AG09319 (cell line): ENCODE results near the gene PDE4A.

Experiments
- DNase-seq: peaks from one replicate; pipeline ENCODE4 v3.0.0-alpha.2; 2010; ENCODE audit warnings: low read depth; ENCODE audit errors: extremely low read depth
- TF ChIP-seq, protein P1 (sequence below): IDR thresholded peaks from 2 replicates; pipeline ENCODE4 v1.5.1; 2011; ENCODE audit warnings: low read depth, mild to moderate bottlenecking, inconsistent platforms, low read length, moderate library complexity

Gene PDE4A

DNA sequence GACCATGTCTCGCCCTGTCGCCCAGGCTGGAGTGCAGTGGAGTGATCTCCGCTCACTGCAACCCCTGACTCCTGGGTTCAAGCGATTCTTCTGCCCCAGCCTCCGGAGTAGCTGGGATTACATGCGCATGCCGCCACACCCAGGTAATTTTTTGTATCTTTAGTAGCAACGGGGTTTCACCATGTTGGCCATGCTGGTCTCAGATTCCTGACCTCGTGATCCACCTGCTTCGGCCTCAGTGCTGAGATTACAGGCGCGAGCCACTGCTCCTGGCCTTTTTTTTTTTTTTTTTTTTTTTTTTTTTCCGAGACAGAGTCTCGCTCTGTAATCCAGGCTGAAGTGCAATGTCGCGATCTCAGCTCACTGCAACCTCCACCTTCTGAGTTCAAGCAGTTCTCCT, 87.7 kb downstream of the PDE4A start:
- no peak for DNase-seq
- TF ChIP-seq, protein P1, sequence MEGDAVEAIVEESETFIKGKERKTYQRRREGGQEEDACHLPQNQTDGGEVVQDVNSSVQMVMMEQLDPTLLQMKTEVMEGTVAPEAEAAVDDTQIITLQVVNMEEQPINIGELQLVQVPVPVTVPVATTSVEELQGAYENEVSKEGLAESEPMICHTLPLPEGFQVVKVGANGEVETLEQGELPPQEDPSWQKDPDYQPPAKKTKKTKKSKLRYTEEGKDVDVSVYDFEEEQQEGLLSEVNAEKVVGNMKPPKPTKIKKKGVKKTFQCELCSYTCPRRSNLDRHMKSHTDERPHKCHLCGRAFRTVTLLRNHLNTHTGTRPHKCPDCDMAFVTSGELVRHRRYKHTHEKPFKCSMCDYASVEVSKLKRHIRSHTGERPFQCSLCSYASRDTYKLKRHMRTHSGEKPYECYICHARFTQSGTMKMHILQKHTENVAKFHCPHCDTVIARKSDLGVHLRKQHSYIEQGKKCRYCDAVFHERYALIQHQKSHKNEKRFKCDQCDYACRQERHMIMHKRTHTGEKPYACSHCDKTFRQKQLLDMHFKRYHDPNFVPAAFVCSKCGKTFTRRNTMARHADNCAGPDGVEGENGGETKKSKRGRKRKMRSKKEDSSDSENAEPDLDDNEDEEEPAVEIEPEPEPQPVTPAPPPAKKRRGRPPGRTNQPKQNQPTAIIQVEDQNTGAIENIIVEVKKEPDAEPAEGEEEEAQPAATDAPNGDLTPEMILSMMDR = no peak

DNA sequence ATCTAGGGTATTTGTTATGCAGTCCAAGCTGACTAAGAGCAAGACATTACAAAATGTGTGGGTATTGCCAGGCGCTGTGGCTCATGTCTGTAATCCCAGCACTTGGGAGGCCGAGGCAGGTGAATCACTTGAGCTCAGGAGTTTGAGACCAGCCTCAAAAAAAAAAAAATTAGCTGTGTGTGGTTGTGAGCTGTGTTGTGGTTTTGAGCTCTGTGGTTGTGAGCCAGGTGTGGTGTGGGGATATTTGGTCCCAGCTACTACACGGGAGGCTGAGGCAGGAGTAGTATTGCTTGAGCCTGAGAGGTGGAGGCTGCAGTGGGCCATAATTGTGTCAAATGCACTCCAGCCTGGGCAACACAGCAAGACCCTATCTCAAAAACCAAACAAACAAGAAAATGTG, 88.4 kb downstream of the PDE4A start:
- no peak for DNase-seq
- TF ChIP-seq, protein P1 = no peak

DNA sequence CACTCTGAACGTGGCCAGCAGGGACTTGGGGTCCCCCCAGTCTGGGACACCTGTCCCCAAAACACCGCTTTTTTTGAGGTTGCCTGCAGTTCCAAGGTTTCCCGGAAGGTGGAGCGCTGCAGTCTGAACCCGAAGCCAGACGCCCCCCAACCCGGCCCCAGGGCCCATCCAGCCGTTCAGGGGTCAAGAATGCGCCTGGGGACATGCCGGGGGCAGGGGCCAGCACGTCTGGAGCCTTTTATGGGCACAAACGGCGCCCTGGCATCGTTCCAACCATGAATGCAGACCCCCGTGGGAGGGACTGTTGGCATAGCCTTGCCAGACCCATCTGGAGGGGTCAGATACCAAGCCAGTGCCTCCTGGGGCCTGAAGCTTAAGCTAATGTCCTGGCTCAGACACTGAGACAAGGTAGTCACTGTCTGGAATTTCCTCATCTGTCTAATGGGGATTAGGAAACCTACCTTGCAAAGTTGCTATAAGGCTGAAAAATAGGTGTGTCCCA, 90.0 kb downstream of the PDE4A start:
- TF ChIP-seq, protein P1 = peak; percentile 76
- DNase-seq = no peak

DNA sequence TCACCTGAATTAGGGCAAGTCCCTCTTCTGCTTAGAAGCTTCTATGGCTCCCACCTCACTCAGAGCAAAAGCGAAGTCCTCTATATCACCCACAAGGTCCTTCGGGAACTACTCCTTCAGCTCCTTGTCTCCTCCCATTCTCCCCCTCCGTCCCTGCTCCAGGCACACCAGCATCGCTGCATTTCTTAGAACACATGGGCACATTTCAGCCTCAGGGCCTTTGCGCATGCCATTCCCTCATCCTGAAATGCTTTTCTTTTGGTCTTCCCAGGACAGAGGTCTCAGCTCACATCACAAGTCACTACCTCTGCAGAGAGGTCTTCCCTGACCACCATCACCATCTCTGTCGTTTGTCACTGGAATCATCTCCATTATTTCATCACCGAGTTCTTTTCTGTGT, 92.9 kb downstream of the PDE4A start:
- DNase-seq = no peak
- TF ChIP-seq, protein P1 = no peak

DNA sequence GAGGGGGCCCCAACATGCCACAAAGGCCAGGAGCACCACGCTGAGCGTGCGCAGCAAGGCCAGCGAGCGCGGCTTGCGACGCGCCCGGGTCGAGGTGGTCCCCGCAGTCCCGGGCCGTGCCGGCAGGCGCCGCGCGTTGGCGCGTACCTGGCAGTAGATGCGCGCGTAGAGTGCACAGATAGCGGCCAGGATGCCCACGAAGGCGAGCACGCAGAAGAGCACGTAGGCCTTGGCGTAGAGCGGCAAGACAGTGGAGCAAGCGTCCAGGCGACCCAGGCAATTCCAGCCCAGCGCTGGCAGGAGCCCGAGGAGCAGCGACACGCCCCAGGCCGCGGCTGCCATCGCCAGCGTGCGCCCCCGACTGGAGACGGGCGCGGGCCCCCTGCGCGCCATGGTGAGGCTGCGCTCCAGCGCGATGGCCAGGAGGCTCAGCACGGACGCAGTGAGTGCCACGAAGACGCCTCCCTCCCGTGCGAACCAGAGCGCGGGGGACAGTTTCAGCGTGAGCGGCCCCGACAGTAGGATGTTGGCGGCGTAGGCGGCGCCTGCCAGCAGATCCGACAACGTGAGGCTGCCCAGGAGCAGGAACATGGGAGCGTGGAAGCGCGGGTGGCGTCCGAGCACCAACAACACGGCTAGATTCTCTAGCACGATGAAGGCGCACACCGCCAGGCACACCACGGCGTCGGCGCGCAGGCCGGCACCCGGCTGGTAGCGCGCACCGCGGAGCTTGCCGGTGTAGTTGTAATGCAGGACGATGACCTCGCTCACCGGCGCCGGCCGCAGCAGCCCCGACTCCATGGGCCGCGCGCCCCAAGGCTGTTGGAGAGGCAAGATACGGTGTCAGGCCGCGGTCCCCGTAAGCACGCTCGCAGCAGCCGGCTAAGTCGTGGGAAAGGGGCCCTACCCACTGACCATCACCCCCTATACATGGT, 94.1 kb downstream of the PDE4A start:
- DNase-seq = no peak
- TF ChIP-seq, protein P1 = no peak

DNA sequence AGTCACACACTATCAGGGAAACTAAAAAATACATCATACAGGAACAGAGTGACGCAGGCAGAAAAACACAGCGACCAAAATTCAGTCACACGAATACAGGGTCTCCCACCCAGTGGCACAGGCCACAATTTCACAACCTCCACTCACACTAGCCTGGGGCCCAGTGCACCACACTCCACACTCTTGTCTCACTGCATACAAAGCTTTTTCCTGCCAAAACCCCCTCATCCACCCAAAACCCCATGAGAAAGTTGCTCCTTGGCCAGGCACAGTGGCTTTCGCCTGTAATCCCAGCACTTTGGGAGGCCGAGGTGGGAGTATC, 95.7 kb downstream of the PDE4A start:
- TF ChIP-seq, protein P1 = no peak
- no peak for DNase-seq

DNA sequence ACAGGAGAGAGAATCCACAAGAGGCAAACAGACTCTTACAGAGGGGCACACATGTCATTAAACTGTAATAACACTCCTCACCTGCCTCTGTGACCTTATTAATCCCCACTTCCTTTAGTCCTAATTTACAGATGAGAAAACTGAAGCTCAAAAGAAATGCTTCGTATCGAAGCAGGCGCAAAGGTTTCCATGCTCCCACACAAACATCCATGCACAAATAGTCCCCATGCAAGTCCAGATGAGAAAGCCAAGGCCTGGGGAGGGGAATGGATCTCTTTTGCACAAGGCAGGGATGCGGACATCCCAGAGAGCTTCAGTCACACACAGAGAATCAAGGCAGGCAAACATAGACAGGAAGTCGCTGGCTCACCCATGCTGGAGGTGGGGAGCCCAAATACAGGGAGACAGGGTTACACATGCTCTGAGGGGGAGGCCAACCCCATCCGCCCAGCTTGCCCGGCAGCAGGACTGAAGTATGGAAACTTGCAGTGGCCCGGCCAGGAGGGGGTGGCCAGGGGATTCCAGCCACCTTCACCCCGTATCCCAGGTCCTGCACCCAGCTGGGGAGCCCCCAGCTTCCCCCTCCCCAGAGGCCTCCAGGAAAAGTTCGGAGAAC, 96.4 kb downstream of the PDE4A start:
- no peak for DNase-seq
- TF ChIP-seq, protein P1 = no peak
